ENCODE measurements around the gene WDR45B. TPM values are rescaled to one million over a fixed set of nuclear protein-coding genes. Genes with fewer than 3 reads are reported as not detected.

The WDR45B gene
- total RNA-seq, 2 experiments from 2014 or later, result 38.2 to 40.2 TPM

GRCh38 chr17:82687375-82687861 lies 39.2 kb upstream of the WDR45B start:
- ATAC-seq (no peak), DNase-seq (no peak)
- CTCF ChIA-PET, result no interaction called here
- Mint-ChIP-seq H3K9me3 (ENCODE audit: insufficient read depth) (peaks cover 1% of the 10 kb centered on the region), H3K4me3 (no peak overlapping the region), H3K36me3 (ENCODE audit: low read depth) (no peaks in the 10 kb centered on the region), H3K27me3 (ENCODE audit: low read depth) (no peaks in the 10 kb centered on the region), H3K4me1 (ENCODE audit: low read depth) (no peaks in the 10 kb centered on the region), H3K27ac (no peak overlapping the region)
- POLR2A ChIA-PET, result no interaction called here

- POLR2A ChIA-PET, result no interaction called here
Measured at GRCh38 chr17:82686366-82687324, 38.4 kb upstream of the WDR45B start.

DNA sequence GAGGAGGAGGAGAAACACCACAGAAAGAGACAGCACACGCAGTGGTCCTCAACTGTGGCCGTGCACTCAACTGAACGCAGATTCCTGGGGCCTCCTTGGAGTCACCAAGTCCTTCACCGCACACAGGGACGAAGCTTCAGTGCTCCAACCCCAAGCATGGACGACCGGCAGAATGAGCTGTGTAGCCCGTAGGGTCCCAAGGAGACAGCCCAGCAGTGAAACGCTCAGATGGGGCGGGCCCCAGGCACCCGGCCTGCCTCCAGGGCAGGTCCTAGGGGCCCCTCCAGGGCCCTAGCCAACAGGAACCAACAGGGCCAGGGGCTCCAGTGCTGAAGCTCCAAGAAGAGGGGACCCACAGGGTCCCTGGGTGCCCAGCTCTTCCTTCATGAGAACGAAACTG lies 37.0 kb upstream of the WDR45B start:
- Mint-ChIP-seq H3K27ac (no peak overlapping the region), H3K4me3 (no peak overlapping the region), H3K36me3 (ENCODE audit: low read depth) (peaks cover 2% of the 10 kb centered on the region), H3K27me3 (ENCODE audit: low read depth) (no peaks in the 10 kb centered on the region), H3K4me1 (ENCODE audit: low read depth) (no peaks in the 10 kb centered on the region), H3K9me3 (ENCODE audit: insufficient read depth) (peaks cover 11% of the 10 kb centered on the region)
- no peak for DNase-seq
- ChIA-PET POLR2A (no interaction called here), CTCF (no interaction called here)
- ATAC-seq, result no peak

More at GRCh38 chr17:82686366-82687324, 38.4 kb upstream of the WDR45B start:
- no peak for DNase-seq
- H3K36me3 Mint-ChIP-seq (ENCODE audit: low read depth), result peaks cover 2% of the 10 kb centered on the region
- ATAC-seq, result no peak
- H3K4me3 Mint-ChIP-seq, result no peak overlapping the region
- H3K27ac Mint-ChIP-seq, result no peak overlapping the region
- no peaks in the 10 kb centered on the region for H3K27me3 Mint-ChIP-seq (ENCODE audit: low read depth)
- peaks cover 9% of the 10 kb centered on the region for H3K9me3 Mint-ChIP-seq (ENCODE audit: insufficient read depth)
- H3K4me1 Mint-ChIP-seq (ENCODE audit: low read depth), result no peaks in the 10 kb centered on the region
- CTCF ChIA-PET, result no interaction called here

DNA sequence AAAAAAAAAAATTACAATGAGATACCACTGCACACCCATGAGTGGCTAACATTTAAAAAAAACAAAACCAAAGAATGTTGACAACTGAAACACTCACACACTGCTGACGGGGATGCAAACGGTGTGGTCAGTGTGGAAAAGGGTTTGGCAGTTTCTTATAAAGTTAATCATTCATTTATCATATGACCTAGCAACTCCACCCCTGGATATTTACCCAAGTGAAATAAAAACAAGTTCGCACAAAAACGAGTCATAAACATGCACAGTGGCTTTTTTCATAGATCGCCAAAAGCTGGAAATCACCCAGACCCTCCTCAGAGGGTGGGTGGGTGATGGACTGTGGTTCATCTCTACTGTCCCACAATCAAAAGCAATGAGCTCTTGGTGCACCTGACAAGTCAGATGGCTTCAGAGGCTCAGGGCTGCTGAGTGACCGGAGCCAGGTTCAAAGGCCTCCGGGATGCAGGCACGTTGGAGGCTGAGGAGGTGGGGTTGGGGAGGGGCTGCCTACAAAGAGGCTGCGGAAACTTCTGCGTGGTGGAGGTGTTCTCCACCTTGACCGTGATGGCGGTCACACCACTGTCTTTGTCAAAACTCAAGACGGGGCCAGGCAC lies 36.1 kb upstream of the WDR45B start:
- H3K9me3 Mint-ChIP-seq (ENCODE audit: insufficient read depth), result peaks cover 11% of the 10 kb centered on the region
- H3K4me3 Mint-ChIP-seq, result no peak overlapping the region
- ChIA-PET CTCF (no interaction called here), POLR2A (interaction anchor here (0.5 to 0.6 kb wide), 2 partner anchors 8 to 462 kb away, joined by 3 to 4 read pairs; no protein-coding TSS in a partner anchor)
- H3K36me3 Mint-ChIP-seq (ENCODE audit: low read depth), result peaks cover 2% of the 10 kb centered on the region
- H3K4me1 Mint-ChIP-seq (ENCODE audit: low read depth), result no peaks in the 10 kb centered on the region
- no peaks in the 10 kb centered on the region for H3K27me3 Mint-ChIP-seq (ENCODE audit: low read depth)
- no peak overlapping the region for H3K27ac Mint-ChIP-seq
- no peak for ATAC-seq
- no peak for DNase-seq

- peaks cover 11% of the 10 kb centered on the region for H3K9me3 Mint-ChIP-seq (ENCODE audit: insufficient read depth)
- peaks cover 2% of the 10 kb centered on the region for H3K36me3 Mint-ChIP-seq (ENCODE audit: low read depth)
- CTCF ChIA-PET, result no interaction called here
- H3K27ac Mint-ChIP-seq, result no peak overlapping the region
- ATAC-seq, result no peak
- POLR2A ChIA-PET, result no interaction called here
- no peak for DNase-seq
- no peak overlapping the region for H3K4me3 Mint-ChIP-seq
- no peaks in the 10 kb centered on the region for H3K27me3 Mint-ChIP-seq (ENCODE audit: low read depth)
- H3K4me1 Mint-ChIP-seq (ENCODE audit: low read depth), result no peaks in the 10 kb centered on the region
Measured at GRCh38 chr17:82683534-82683933, 35.3 kb upstream of the WDR45B start.

DNA sequence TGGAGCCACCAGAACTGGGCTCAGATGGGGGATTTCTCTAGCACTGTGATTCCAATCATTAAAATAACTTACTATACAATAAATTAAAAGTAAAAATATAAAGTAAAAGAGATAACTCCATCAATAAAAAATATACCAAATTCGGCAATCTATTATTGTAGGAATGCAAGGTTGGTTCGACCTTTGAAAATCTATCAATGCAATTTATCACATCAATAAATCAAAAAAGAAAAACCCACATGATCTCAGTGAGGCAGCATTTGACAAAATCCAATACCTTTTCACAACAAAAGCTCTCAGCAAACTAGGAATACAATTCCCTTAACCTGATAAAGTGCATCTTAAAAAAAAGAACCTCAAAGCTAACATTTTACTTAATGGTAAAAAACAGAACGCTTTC lies 33.3 kb upstream of the WDR45B start:
- DNase-seq (no peak), ATAC-seq (no peak)
- Mint-ChIP-seq H3K27ac (no peak overlapping the region), H3K4me1 (ENCODE audit: low read depth) (no peaks in the 10 kb centered on the region), H3K9me3 (ENCODE audit: insufficient read depth) (peaks cover 11% of the 10 kb centered on the region), H3K4me3 (no peak overlapping the region), H3K27me3 (ENCODE audit: low read depth) (no peaks in the 10 kb centered on the region), H3K36me3 (ENCODE audit: low read depth) (peaks cover 2% of the 10 kb centered on the region)
- ChIA-PET POLR2A (no interaction called here), CTCF (interaction anchor here (1.4 kb wide), 1 partner anchor 24 kb away, joined by 3 read pairs; no protein-coding TSS in a partner anchor)

- POLR2A ChIA-PET, result no interaction called here
- ATAC-seq, result no peak
Measured at GRCh38 chr17:82679586-82680465, 31.6 kb upstream of the WDR45B start.

GRCh38 chr17:82678265-82678891 lies 30.1 kb upstream of the WDR45B start:
- no peak overlapping the region for H3K27ac Mint-ChIP-seq
- no peaks in the 10 kb centered on the region for H3K4me1 Mint-ChIP-seq (ENCODE audit: low read depth)
- POLR2A ChIA-PET, result no interaction called here
- CTCF ChIA-PET, result interaction anchor here (3.4 kb wide), 1 partner anchor 10 kb away, joined by 18 read pairs; no protein-coding TSS in a partner anchor
- peaks cover 2% of the 10 kb centered on the region for H3K36me3 Mint-ChIP-seq (ENCODE audit: low read depth)
- ATAC-seq, result no peak
- no peaks in the 10 kb centered on the region for H3K27me3 Mint-ChIP-seq (ENCODE audit: low read depth)
- DNase-seq, result no peak
- H3K9me3 Mint-ChIP-seq (ENCODE audit: insufficient read depth), result peaks cover 11% of the 10 kb centered on the region
- H3K4me3 Mint-ChIP-seq, result no peak overlapping the region

More at GRCh38 chr17:82679586-82680465, 31.6 kb upstream of the WDR45B start:
- no peak for DNase-seq
- no peaks in the 10 kb centered on the region for H3K4me1 Mint-ChIP-seq (ENCODE audit: low read depth)
- CTCF ChIA-PET, result interaction anchor here (1.0 to 3.4 kb wide), 2 partner anchors 11 to 95 kb away, joined by 3 to 18 read pairs; no protein-coding TSS in a partner anchor
- no peak overlapping the region for H3K4me3 Mint-ChIP-seq
- H3K9me3 Mint-ChIP-seq (ENCODE audit: insufficient read depth), result peaks cover 11% of the 10 kb centered on the region
- no peak overlapping the region for H3K27ac Mint-ChIP-seq
- no peaks in the 10 kb centered on the region for H3K27me3 Mint-ChIP-seq (ENCODE audit: low read depth)
- H3K36me3 Mint-ChIP-seq (ENCODE audit: low read depth), result peaks cover 2% of the 10 kb centered on the region

GRCh38 chr17:82677353-82677925 lies 29.2 kb upstream of the WDR45B start:
- Mint-ChIP-seq H3K27ac (no peak overlapping the region), H3K36me3 (ENCODE audit: low read depth) (peaks cover 2% of the 10 kb centered on the region), H3K9me3 (ENCODE audit: insufficient read depth) (peaks cover 10% of the 10 kb centered on the region), H3K4me3 (no peak overlapping the region), H3K4me1 (ENCODE audit: low read depth) (no peaks in the 10 kb centered on the region), H3K27me3 (ENCODE audit: low read depth) (no peaks in the 10 kb centered on the region)
- ChIA-PET CTCF (interaction anchor here (0.7 to 3.4 kb wide), 3 partner anchors 9 to 123 kb away, joined by 3 to 18 read pairs (median 3); no protein-coding TSS in a partner anchor), POLR2A (no interaction called here)
- ATAC-seq (no peak), DNase-seq (no peak)

DNA sequence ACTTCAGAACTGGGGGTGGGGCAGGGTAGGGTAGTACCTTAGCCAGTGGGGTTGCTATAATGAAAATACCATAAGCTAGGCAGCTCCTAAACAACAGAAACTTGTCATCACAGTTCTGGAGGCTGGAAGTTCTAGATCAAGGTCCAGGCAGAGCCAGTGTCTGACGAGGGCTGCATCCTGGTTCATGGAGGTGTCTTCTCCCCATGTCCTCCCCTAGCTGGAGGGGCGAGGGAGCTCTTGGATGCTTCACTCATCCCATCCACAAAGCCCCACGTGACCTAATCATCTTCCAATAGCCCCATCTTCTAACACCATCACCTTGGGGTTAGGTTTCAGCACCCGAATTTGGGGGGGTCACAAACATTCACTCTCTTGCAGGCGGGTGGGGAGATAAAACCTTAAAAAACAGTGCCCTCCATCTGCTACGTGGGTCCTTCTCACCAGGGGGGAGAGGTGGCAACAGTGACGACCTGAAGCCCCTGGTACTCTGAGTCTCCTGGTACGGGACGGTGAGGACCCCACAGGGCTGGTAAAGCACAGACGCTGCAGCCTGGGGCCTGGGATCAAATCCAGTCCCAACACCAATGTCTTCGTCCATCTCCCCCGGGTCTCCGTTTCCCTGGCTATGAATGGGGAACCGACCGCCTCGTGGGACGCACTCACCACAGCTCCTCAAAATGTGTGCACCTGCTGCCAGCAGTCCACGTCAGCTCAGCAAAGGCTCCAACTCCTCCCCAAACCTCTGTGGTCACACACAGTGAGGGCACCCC lies 27.4 kb upstream of the WDR45B start:
- no peak for ATAC-seq
- Mint-ChIP-seq H3K36me3 (ENCODE audit: low read depth) (no peaks in the 10 kb centered on the region), H3K4me3 (no peak overlapping the region), H3K9me3 (ENCODE audit: insufficient read depth) (no peaks in the 10 kb centered on the region), H3K4me1 (ENCODE audit: low read depth) (no peaks in the 10 kb centered on the region), H3K27ac (no peak overlapping the region), H3K27me3 (ENCODE audit: low read depth) (no peaks in the 10 kb centered on the region)
- ChIA-PET CTCF (no interaction called here), POLR2A (no interaction called here)
- no peak for DNase-seq

Measured in activated CD8-positive, alpha-beta T cell treated with anti-CD3 and anti-CD28 coated beads, Interleukin-2, amount 10 ng/mL, durations not matched to agents 7 days and 5 days (primary cell).